ENCODE results near the gene ZNF275. TPM values are rescaled to one million over a fixed set of nuclear protein-coding genes. Genes with fewer than 3 reads are reported as not detected.

ZNF275 gene
- polyA plus RNA-seq, 6 donors from 2014 or later = 4.6 to 11.1 (median 7.2) TPM

DNA sequence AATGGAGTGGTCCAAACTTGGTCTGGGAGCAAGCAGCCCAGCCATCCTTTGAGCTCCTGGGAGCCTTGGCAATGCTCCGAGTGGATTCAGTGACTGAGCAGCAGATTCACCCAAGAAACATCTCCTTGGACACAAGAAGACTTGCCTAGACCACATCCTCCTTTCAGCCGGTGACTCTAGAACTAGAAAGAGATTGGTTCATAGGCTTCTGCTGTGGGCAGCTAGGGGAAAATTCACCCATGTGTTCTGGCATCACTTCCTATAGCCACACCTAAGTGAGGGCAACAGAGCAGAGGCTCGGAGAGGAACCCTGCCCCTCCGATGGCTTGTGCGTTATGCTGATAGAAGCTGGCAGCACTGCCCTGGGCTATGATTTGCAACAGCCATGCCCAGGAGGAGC is 16.0 kb downstream of the ZNF275 start:
- peak overlapping the region in 1 of 6 donors; percentile 61 for H3K27ac Mint-ChIP-seq

DNA sequence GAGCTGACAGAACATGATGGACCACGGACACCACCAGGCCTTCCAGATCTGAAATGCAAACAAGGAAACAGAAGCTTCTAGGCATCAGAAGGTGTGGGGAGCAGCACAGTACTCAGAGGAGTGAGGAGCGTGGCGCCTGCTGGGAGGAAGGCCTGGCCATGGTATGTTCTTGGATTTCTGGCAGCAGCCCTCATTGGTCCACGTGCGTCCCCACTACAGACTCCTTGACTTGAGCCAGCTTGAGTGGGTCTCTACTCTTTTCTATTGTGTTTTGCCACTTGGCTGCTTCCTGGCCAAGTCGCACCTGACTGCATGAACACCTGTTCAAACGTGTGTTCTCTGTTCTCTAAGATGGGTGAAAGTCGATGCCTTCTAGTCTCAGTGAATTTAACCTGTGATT is 18.0 kb downstream of the ZNF275 start:
- peak overlapping the region in 1 of 6 donors; percentile 84 for H3K27ac Mint-ChIP-seq
- no peak for ATAC-seq (ENCODE audit: low read depth in 2 of 2)

More for the DNA sequence above, 16.0 kb downstream of the ZNF275 start:
- peaks cover 2 to 11% (median 8%) of the 10 kb centered on the region in 3 donors for H3K4me1 Mint-ChIP-seq
- H3K9me3 Mint-ChIP-seq = peaks cover 0 to 4% (median 0%) of the 10 kb centered on the region in 7 donors
- no peak overlapping the region for H3K4me3 Mint-ChIP-seq
- H3K27me3 Mint-ChIP-seq = no peaks in the 10 kb centered on the region
- no peak for ATAC-seq (ENCODE audit: low read depth in 2 of 2)
- DNase-seq = no peak
- H3K36me3 Mint-ChIP-seq = peaks cover 6 to 19% of the 10 kb centered on the region in 2 donors

DNA sequence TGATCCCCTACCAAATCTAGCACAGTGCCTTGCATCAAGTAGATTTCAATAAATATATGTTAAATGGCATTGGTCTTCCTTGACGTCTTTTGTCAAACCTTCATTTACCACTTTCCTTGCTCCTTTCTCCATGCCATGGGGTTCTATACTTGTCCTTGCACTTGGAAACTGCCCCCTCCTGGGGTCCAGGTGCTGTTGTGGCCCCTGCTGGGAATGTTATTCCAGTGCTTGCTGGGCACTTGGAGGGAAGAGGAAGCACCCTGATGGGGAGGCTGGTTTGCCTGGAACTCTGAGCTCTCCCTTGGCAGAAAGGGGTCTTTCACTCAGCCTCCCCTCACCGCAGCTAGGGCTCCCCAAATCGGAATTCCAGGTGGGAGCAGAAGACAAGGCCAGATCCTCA is 18.9 kb downstream of the ZNF275 start:
- ATAC-seq (ENCODE audit: low read depth in 2 of 2) (no peak), DNase-seq (no peak)
- Mint-ChIP-seq H3K9me3 (peaks cover 0 to 14% (median 12%) of the 10 kb centered on the region in 7 donors), H3K27me3 (no peaks in the 10 kb centered on the region), H3K4me1 (peaks cover 2 to 13% (median 8%) of the 10 kb centered on the region in 3 donors), H3K36me3 (peaks cover 6 to 7% of the 10 kb centered on the region in 2 donors), H3K4me3 (no peak overlapping the region), H3K27ac (no peak overlapping the region)

More for the DNA sequence above, 18.0 kb downstream of the ZNF275 start:
- no peak for DNase-seq
- Mint-ChIP-seq H3K4me1 (peaks cover 2 to 13% (median 8%) of the 10 kb centered on the region in 3 donors), H3K4me3 (no peak overlapping the region), H3K9me3 (peaks cover 0 to 6% (median 4%) of the 10 kb centered on the region in 7 donors), H3K36me3 (peaks cover 2 to 6% of the 10 kb centered on the region in 2 donors), H3K27me3 (no peaks in the 10 kb centered on the region)

DNA sequence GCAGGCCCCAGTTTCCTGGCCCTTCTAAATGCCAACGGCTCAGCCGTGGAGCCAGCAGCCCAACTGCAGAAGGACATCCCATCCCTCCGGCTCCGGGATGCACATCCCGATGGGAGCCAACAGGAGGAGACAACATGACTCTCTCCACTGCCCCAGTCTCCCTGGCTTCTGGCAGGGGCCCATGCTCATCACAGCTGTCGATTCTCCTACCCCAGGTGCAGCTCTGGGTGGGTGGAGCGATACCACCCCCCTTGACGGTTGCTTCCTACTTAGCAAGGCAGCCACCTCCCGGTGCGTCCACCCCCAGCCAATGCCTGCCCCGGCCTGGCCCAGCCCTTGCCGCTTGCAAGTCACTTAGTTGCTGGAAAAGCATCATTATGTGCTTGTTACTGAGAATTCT is 19.5 kb downstream of the ZNF275 start:
- H3K9me3 Mint-ChIP-seq = peaks cover 0 to 19% (median 17%) of the 10 kb centered on the region in 7 donors
- ATAC-seq (ENCODE audit: low read depth in 2 of 2) = no peak
- H3K27ac Mint-ChIP-seq = no peak overlapping the region
- H3K4me1 Mint-ChIP-seq = peaks cover 2 to 13% (median 8%) of the 10 kb centered on the region in 3 donors
- DNase-seq = no peak
- H3K36me3 Mint-ChIP-seq = peaks cover 6 to 7% of the 10 kb centered on the region in 2 donors
- H3K4me3 Mint-ChIP-seq = no peak overlapping the region
- H3K27me3 Mint-ChIP-seq = no peaks in the 10 kb centered on the region

DNA sequence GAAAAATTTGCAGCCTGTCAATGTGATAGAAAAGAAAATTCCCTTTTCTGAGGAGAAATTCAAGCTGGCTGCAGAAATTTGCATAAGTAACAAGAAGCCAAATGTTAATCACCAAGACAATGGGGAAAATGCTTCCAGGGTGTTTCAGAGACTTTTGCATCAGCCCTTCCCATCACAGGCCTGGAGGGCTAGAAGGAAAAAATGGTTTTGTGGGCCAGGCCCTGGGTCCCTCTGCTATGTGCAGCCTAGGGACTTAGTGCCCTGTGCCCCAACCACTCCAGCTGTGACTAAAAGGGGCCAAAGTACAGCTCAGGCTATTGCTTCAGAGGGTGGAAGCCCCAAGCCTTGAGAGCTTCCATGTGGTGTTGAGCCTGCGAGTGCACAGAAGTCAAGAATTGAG is 23.9 kb downstream of the ZNF275 start:
- no peak overlapping the region for H3K27ac Mint-ChIP-seq

DNA sequence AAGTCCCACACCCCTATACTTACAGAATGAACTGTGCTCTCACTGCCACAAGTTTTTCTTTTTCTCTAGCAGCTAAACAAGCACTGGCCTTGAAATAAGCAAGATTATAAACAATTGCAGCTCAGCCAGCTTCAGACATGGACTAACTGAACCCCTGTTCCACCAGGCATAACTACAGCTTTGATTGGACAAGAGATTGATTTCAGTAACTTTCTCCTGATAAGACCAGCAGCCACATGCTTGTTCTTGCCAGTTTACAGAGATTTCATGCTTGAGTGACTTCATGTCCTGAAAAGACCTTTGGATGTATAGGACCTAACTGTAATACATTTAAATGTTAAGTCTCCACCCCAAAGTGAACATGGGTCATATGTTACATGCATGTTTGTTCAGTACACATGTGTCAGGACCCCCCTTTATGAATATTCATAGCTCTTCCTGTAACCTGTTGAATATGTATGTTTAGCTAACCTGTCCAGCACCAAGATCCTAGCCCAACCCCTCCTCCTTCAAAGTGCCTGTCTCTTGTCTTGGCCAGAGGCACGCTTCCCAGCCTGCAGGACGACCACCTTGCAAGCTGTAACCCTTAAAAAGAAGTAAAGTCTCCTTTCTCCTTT is 27.9 kb downstream of the ZNF275 start:
- Mint-ChIP-seq H3K27me3 (no peaks in the 10 kb centered on the region), H3K9me3 (peaks cover 0 to 27% (median 24%) of the 10 kb centered on the region in 7 donors), H3K27ac (no peak overlapping the region), H3K4me1 (no peaks in the 10 kb centered on the region), H3K36me3 (peaks cover 0 to 7% of the 10 kb centered on the region in 2 donors), H3K4me3 (no peak overlapping the region)
- no peak for ATAC-seq (ENCODE audit: low read depth in 2 of 2)
- no peak for DNase-seq

More for the DNA sequence above, 23.9 kb downstream of the ZNF275 start:
- Mint-ChIP-seq H3K4me1 (peaks cover 0 to 5% (median 0%) of the 10 kb centered on the region in 3 donors), H3K4me3 (no peak overlapping the region), H3K27me3 (no peaks in the 10 kb centered on the region), H3K9me3 (peaks cover 0 to 31% (median 26%) of the 10 kb centered on the region in 7 donors), H3K36me3 (peaks cover 0 to 7% of the 10 kb centered on the region in 2 donors)
- DNase-seq (no peak), ATAC-seq (ENCODE audit: low read depth in 2 of 2) (no peak)

DNA sequence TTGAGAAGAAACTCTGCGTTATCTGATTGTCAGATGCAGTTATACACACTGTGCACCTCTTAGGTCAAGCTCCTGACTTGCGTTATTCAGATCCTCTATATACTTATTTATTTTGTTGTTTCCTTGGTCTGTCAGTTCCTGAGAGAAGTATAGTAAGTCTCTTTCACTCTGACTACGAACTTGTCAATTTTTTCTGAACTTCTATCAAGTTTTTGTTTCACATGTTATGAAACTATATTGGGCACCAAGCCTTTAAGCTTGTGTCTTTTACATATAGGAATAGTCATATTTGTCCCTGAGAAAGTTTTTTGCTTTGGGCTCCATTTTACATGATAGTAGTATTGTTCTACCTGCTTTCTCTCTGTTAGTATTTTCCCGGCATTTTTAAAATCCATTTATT is 31.7 kb downstream of the ZNF275 start:
- Mint-ChIP-seq H3K27me3 (peaks cover 4 to 16% (median 4%) of the 10 kb centered on the region in 3 donors), H3K4me3 (no peak overlapping the region), H3K36me3 (no peaks in the 10 kb centered on the region), H3K9me3 (peaks cover 0 to 2% (median 0%) of the 10 kb centered on the region in 7 donors), H3K27ac (no peak overlapping the region), H3K4me1 (no peaks in the 10 kb centered on the region)
- no peak for DNase-seq
- ATAC-seq (ENCODE audit: low read depth in 2 of 2) = no peak

DNA sequence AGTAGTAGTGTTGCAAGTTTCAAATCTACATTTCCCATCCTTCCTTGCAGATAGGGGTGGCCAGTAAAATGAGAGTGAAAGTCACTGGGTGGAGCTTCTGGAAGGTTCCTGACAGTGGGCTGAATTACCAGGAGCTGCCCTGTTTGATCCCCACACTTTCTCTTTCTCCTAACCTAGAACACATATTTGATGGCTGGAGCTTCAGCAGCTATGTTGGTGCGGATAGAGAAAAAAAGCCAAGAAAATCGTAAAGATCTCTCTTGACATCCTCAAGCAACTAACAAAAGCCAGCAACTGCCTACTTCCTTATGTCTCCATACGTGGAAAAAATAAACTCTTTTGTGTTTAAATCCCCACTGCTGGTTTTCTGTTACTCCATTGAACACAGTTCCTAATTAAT is 32.2 kb downstream of the ZNF275 start:
- no peaks in the 10 kb centered on the region for H3K4me1 Mint-ChIP-seq
- peaks cover 4 to 19% (median 6%) of the 10 kb centered on the region in 3 donors for H3K27me3 Mint-ChIP-seq
- H3K4me3 Mint-ChIP-seq = no peak overlapping the region
- no peaks in the 10 kb centered on the region for H3K36me3 Mint-ChIP-seq
- peaks cover 0 to 2% (median 0%) of the 10 kb centered on the region in 7 donors for H3K9me3 Mint-ChIP-seq
- no peak overlapping the region for H3K27ac Mint-ChIP-seq
- DNase-seq (no peak), ATAC-seq (ENCODE audit: low read depth in 2 of 2) (no peak)

DNA sequence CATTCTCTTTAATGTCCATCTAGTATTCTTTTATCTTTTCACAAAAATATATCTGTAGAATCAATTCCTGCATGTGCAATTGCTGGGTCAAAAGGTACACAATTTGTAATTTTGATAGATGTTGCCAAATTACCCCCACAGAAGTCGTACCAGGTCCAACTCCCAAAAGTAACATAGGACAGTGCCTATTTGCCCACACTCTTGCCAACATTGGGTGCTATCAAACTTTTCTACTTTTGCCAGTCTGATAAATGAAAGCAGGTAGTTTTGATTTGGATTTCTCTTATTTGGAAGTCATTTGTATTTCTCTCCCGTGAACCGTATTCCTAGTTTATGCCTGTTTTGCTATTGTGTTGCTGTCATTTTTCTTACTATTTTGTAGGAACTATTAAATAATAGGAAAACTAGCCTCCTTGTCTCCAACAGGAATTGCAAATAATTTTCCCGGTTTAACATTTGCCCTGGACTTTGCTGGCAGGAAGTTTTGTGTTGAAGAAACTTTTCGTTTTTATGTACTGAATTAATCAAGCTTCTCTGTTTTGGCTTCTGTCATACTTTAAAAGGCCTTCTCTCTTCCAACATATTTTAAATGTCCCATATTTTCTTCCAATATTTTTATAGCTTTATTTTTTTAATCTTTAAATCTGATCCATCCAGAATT is 33.1 kb downstream of the ZNF275 start:
- Mint-ChIP-seq H3K9me3 (peaks cover 0 to 2% (median 0%) of the 10 kb centered on the region in 7 donors), H3K36me3 (no peaks in the 10 kb centered on the region), H3K4me3 (no peak overlapping the region), H3K27me3 (peaks cover 4 to 19% (median 6%) of the 10 kb centered on the region in 3 donors), H3K4me1 (no peaks in the 10 kb centered on the region), H3K27ac (no peak overlapping the region)
- DNase-seq = no peak
- ATAC-seq (ENCODE audit: low read depth in 2 of 2) = no peak

DNA sequence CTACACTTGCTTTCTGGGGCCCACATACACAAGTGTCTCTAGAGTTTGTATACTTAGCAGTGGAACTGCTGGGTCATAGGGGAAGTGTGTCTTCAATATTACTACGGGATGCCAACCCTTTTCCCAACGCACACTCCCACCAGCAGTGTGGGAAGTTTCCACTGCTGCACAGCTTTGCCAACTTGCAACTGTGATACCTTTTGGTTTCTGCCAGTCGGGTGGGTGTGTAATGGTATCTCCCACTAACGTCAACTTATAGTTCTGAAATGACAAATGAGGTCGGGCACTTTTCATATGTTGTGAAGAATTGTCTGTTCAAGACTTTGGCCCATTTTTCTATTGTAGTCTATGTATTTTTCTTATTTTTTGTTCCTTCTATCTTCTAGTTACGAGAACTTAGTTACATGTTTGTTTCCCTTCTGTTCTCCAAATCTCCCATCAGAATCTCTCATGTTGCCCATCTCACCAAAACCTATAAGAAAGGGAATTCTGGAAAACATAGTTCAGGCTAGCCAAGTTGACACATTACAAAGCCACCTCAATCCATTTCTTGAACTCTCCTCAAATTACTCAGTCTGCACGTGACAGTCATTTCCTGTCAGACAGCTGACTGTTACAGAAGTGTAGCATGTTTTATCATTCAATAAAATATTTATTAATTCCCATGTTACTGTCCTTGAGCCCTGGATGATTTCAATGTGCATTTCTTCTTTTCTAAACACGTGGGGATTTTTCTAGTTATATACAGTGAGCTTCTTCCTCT is 36.5 kb downstream of the ZNF275 start:
- H3K36me3 Mint-ChIP-seq = no peaks in the 10 kb centered on the region
- DNase-seq (no peak), ATAC-seq (ENCODE audit: low read depth in 2 of 2) (no peak)
- peaks cover 4 to 48% (median 7%) of the 10 kb centered on the region in 3 donors for H3K27me3 Mint-ChIP-seq
- no peaks in the 10 kb centered on the region for H3K4me1 Mint-ChIP-seq
- H3K27ac Mint-ChIP-seq = no peak overlapping the region
- no peak overlapping the region for H3K4me3 Mint-ChIP-seq
- H3K9me3 Mint-ChIP-seq = peaks cover 0 to 2% (median 0%) of the 10 kb centered on the region in 7 donors

DNA sequence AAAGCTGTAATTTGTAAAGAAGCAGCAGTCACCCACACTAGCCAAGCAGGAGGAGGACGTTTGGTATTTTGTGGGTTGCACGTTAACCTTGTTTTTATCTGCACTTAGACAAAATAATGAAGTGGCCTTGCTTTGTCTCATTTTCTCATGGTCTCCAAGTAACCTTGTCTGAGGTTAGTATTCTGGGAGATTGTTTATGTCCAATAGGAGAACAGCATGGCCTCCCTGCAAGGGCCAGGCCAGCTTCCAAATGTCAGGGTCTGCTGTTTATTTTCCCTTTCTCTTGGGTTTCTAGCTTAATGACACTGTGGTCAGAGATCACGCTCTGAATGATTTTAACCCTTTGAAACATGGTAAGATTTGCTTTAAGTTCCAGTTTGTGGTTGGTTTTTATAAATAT is 37.3 kb downstream of the ZNF275 start:
- peaks cover 4 to 51% (median 11%) of the 10 kb centered on the region in 3 donors for H3K27me3 Mint-ChIP-seq
- ATAC-seq (ENCODE audit: low read depth in 2 of 2) (no peak), DNase-seq (no peak)
- peaks cover 0 to 2% (median 0%) of the 10 kb centered on the region in 7 donors for H3K9me3 Mint-ChIP-seq
- H3K4me3 Mint-ChIP-seq = no peak overlapping the region
- no peaks in the 10 kb centered on the region for H3K4me1 Mint-ChIP-seq
- H3K36me3 Mint-ChIP-seq = no peaks in the 10 kb centered on the region
- no peak overlapping the region for H3K27ac Mint-ChIP-seq

DNA sequence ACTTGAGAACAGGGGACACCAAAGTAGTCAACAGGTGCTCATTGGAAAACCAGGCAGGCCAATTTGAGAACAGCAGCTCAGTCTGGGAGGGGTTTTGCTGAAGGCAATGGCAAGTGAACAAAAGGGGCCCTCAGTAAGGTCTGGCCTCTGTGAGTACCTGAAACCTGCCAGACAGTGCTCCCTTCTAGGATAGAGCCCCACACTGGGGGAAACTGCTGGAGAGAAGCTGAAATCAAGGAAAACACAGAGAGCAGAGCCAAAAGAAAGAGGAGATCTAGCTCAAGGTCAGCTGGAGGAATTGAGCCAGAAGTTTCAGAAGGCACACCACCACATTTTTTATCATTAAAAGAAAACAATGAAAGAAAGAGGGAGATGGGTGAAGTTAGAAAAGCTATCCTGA is 39.0 kb downstream of the ZNF275 start:
- DNase-seq = no peak
- Mint-ChIP-seq H3K9me3 (peaks cover 0 to 3% (median 0%) of the 10 kb centered on the region in 7 donors), H3K27me3 (peaks cover 4 to 51% (median 11%) of the 10 kb centered on the region in 3 donors), H3K4me1 (no peaks in the 10 kb centered on the region), H3K27ac (peak overlapping the region in 1 of 6 donors; percentile 14), H3K4me3 (no peak overlapping the region), H3K36me3 (no peaks in the 10 kb centered on the region)
- ATAC-seq (ENCODE audit: low read depth in 2 of 2) = no peak

DNA sequence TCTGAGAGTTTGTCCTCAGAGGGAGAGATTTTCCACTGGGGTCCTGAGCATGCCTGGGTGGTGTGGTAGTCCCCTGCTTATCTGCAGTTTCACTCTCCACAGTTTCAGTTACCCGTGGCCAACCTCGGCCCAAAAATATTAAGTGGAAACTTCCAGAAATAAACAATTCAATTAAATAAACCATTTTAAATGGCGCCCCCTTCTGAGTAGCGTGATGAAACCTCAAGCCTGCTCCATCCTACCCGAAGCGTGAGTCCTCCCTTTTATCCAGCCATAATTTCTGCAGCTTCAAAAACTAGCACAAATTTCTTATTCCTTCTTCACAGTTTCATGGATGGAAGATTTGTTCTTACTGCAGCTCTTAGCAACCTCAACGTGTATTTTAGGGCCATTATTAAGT is 40.5 kb downstream of the ZNF275 start:
- Mint-ChIP-seq H3K9me3 (peaks cover 0 to 3% (median 0%) of the 10 kb centered on the region in 7 donors), H3K36me3 (no peaks in the 10 kb centered on the region), H3K4me3 (peak overlapping the region in 1 of 8 donors; percentile 7), H3K27me3 (peaks cover 3 to 47% (median 11%) of the 10 kb centered on the region in 3 donors), H3K4me1 (no peaks in the 10 kb centered on the region), H3K27ac (no peak overlapping the region)
- DNase-seq = no peak
- no peak for ATAC-seq (ENCODE audit: low read depth in 2 of 2)
